Measurements from ENCODE around the gene CENPVL2.
A peak's percentile ranks its signal among the peaks of the same experiment; 100 is the strongest.
"Not testable (repeated sequence)": the region's sequence is repeated elsewhere in the genome, so short reads cannot be mapped to it uniquely, and the experiment has no call there.

Gene CENPVL2

DNA sequence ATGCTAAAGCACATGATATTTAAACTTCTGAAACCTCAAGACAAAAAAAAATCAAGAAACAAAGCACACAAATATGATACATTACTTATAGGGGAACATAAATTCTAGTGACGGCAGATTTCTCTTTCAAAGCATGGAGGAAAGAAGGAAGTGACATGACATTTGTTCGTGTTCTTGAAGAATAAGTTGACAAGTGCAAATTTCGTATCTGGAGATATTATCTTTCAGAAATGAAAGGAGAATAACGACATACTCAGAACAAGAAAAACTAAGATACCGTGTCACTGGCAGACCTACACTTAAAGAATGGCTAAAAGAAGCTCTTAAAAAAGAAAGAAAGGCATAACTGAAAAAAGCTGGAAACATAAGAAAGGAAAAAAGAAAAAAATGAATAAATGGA lies 16.6 kb downstream of the CENPVL2 start:
- TF ChIP-seq, protein P1, sequence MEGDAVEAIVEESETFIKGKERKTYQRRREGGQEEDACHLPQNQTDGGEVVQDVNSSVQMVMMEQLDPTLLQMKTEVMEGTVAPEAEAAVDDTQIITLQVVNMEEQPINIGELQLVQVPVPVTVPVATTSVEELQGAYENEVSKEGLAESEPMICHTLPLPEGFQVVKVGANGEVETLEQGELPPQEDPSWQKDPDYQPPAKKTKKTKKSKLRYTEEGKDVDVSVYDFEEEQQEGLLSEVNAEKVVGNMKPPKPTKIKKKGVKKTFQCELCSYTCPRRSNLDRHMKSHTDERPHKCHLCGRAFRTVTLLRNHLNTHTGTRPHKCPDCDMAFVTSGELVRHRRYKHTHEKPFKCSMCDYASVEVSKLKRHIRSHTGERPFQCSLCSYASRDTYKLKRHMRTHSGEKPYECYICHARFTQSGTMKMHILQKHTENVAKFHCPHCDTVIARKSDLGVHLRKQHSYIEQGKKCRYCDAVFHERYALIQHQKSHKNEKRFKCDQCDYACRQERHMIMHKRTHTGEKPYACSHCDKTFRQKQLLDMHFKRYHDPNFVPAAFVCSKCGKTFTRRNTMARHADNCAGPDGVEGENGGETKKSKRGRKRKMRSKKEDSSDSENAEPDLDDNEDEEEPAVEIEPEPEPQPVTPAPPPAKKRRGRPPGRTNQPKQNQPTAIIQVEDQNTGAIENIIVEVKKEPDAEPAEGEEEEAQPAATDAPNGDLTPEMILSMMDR (IDR thresholded peaks at IDR 0.05; ENCODE audit: insufficient read depth, low read length, missing control alignments): no peak
- CTCF ChIA-PET: no interaction called here
- POLR2A ChIA-PET: no interaction called here
- DNase-seq (ENCODE audit: low read depth, low spot score): no peak
- H3K4me3 ChIP-seq (ENCODE audit: low read depth, low read length): no peak overlapping the region

DNA sequence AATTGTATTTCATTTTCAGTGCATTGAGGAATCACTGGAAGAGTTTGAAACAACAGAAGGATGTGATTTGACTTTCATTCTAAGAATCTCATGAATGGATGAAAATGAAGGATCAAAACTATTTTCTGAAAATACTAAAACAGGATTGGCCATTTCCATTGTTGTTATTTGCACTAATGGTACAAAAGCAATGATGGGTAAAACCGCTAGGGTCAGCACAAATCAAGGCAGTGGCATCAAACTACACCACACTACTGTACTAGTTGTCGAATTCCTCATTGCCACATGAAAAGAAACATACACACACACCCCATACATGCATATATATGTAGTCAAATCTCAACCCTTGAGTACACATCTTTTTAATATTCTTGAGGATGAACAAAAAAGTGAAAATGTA lies 39.3 kb downstream of the CENPVL2 start:
- TF ChIP-seq, protein P1 (IDR thresholded peaks at IDR 0.05; ENCODE audit: insufficient read depth, low read length, missing control alignments): no peak
- CTCF ChIA-PET: interaction anchor here (1.1 kb wide), 1 partner anchor 217 kb away, joined by 4 read pairs; no protein-coding TSS in a partner anchor
- no peak overlapping the region for H3K4me3 ChIP-seq (ENCODE audit: low read depth, low read length)
- POLR2A ChIA-PET: no interaction called here
- no peak for DNase-seq (ENCODE audit: low read depth, low spot score)

DNA sequence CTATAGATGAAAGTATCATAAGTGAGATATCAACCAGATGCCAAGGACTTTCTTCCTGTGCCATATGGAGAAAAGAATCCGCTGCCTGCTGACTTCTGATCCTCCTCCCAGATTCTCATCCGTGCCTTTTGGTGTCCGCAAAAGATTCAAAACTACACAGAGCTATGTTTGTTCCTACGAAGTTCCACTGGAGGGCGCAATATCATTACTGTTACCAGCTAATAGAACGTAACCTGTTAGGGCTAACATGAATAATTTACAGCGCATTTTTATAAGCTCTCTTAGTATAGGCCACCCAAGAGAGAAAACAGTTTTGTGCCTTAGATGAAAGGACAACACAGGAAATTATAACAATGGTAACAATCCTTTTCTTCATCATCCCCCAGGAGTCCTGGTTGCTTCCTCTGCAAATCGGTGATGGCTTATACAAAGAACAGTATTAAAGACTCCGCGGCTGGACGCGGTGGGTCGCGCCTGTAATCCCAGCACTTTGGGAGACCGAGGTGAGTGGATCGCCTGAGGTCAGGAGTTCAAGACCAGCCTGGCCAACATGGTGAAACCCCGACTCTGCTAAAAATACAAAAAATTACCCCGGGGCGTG lies 41.1 kb downstream of the CENPVL2 start:
- H3K4me3 ChIP-seq (ENCODE audit: low read depth, low read length): no peak overlapping the region
- TF ChIP-seq, protein P1 (IDR thresholded peaks at IDR 0.05; ENCODE audit: insufficient read depth, low read length, missing control alignments): no peak
- POLR2A ChIA-PET: no interaction called here
- DNase-seq (ENCODE audit: low read depth, low spot score): peak; percentile 9
- CTCF ChIA-PET: interaction anchor here (1.1 to 1.7 kb wide), 3 partner anchors 154 to 620 kb away, joined by 3 to 16 read pairs (median 6); no protein-coding TSS in a partner anchor

DNA sequence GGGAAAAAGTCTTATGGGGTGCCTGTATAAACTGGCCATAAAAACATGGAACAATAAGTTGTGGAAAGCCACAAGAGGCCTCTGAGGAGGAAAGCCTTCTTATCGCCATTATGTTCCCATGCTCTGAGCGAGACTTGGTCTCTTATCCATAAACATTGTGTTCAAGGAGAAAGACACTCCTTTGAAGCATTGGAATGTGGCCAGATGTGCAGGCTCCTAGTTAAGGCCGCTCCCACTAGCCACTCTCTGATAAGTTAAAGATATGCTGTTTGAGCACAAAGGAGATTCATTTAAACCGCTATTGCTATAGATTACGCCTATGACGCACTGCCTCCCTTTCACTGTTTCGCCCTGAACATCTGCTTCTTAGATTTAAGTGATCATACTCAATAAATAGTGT lies 46.1 kb downstream of the CENPVL2 start:
- H3K4me3 ChIP-seq (ENCODE audit: low read depth, low read length); DNase-seq (ENCODE audit: low read depth, low spot score); CTCF ChIA-PET; POLR2A ChIA-PET: not testable (repeated sequence)
